Psoas muscle (tissue), 8 donors: ENCODE measurements around the gene KIF13A. TPM values are rescaled to one million over a fixed set of nuclear protein-coding genes. Genes with fewer than 3 reads are reported as not detected.

Experiments
- ATAC-seq, 4 donors: fragments of 200-7000 bp; cut with Tn5 transposase; one replicate each; pipeline ENCODE4 v1.9.1; 2020; ENCODE audit warnings: moderate library complexity in 3 of 4, mild to moderate bottlenecking in 2 of 4
- DNase-seq, 2 donors: peaks; one replicate each; pipeline ENCODE4 v3.0.0-alpha.2; 2020
- H3K27ac ChIP-seq: fragments of 200-600 bp; one replicate; pipeline ENCODE4 v1.8.0; 2022
- H3K27me3 ChIP-seq, 3 donors: fragments of 200-600 bp in 1 of 3; one replicate each; pipeline versions ENCODE4 v1.6.1 to v1.8.0; 2013 to 2022; ENCODE audit warnings: low read length in 2 of 3, mild to moderate bottlenecking in 2 of 3, moderate library complexity in 1 of 3; ENCODE audit not compliant: insufficient read depth in 3 of 3
- H3K36me3 ChIP-seq, 2 donors: fragments of 200-600 bp in 1 of 2; one replicate each; pipeline versions ENCODE4 v1.6.1 to v1.8.0; 2013 to 2022; ENCODE audit warnings: low read depth in 1 of 2, mild to moderate bottlenecking in 1 of 2, moderate library complexity in 1 of 2; ENCODE audit not compliant: insufficient read depth in 1 of 2
- H3K4me1 ChIP-seq: fragments of 200-600 bp; one replicate; pipeline ENCODE4 v1.8.0; 2022
- H3K4me3 ChIP-seq: fragments of 200-600 bp; one replicate; pipeline ENCODE4 v1.8.0; 2022; ENCODE audit warnings: mild to moderate bottlenecking
- H3K9me3 ChIP-seq: fragments of 200-600 bp; one replicate; pipeline ENCODE4 v1.8.0; 2022
- CTCF ChIP-seq: fragments of 200-600 bp; IDR thresholded peaks from one replicate; pipeline ENCODE4 v1.8.0; 2022; ENCODE audit warnings: antibody characterized with exemption
- WGBS, 3 donors: extraction: QIAGEN DNeasy Blood & Tissue Kit; methylation state at CpG; one replicate each; pipeline versions ENCODE4 v1.1.6 to v1.1.7; 2013; 5-methylcytosine and 5-hydroxymethylcytosine counted together
- intact Hi-C, 2 donors: fragments of 100-400 bp; cut with DNase I; formaldehyde crosslinking; loops; one replicate each; pipeline versions ENCODE4 v1.11.0 to v1.14.2; 2022
- polyA plus RNA-seq, 3 donors: library from polyadenylated mRNA; stranded (reverse); fragments of 200-250 nt; gene quantifications; one replicate each; pipeline ENCODE4 v1.2.3, GENCODE V29; 2013
- total RNA-seq, 4 donors: library from RNA; stranded (reverse); fragmentation: NEBNext Ultra II Directional in 2 of 4; extraction: Animal tissue kit (Norgen Biotek cat#: 25700) in 2 of 4; gene quantifications; one replicate each; pipeline versions ENCODE4 v1.2.1 to v1.2.4, GENCODE V29; 2021 to 2023
- donor health status: healthy with polysubstance abuse.
- donor health status: DM: no; HTN: no; CAD: no; lungs with moderate emphysema.
- donor health status: Bipolar disorder and iron deficiency.
- donor health status: healthy.
- donor health status: DM: yes; HTN: yes; CAD: no.
- donor health status: DM: no; HTN: no; CAD: no.
- donor health status: DM: no; HTN: no; CAD: no.
- donor health status: DM: yes; HTN: yes; CAD: no.

The KIF13A gene
- total and polyA plus RNA-seq, 7 donors = 17.0 to 80.2 (median 70.4) TPM

- Histone ChIP-seq H3K27me3 (no peaks in the 10 kb centered on the region), H3K9me3 (no peaks in the 10 kb centered on the region), H3K36me3 (peaks cover 0 to 42% of the 10 kb centered on the region in 2 donors), H3K4me1 (no peaks in the 10 kb centered on the region), H3K27ac (no peak overlapping the region), H3K4me3 (no peak overlapping the region)
- TF ChIP-seq CTCF = no peak
- no peak for ATAC-seq
- intact Hi-C loops = no loop called here
- WGBS, 3 donors = 93 to 96% (median 94%) methylated on average over 3 of the region's 3 CpGs
- DNase-seq = no peak
These were observed 145.2 kb downstream of the KIF13A start for GRCh38 chr6:17842014-17842776.

GRCh38 chr6:17839513-17840223 lies 147.8 kb downstream of the KIF13A start:
- TF ChIP-seq CTCF = no peak
- Histone ChIP-seq H3K9me3 (no peaks in the 10 kb centered on the region), H3K4me1 (no peaks in the 10 kb centered on the region), H3K27ac (no peak overlapping the region), H3K27me3 (no peaks in the 10 kb centered on the region), H3K36me3 (peaks cover 5 to 54% of the 10 kb centered on the region in 2 donors), H3K4me3 (no peak overlapping the region)
- intact Hi-C loops = no loop called here
- 90 to 94% (median 92%) methylated on average over 9 of the region's 9 CpGs for WGBS, 3 donors
- DNase-seq = no peak
- no peak for ATAC-seq

GRCh38 chr6:17836293-17836692 lies 151.1 kb downstream of the KIF13A start:
- no peaks in the 10 kb centered on the region for H3K4me1 ChIP-seq
- peaks cover 5 to 70% of the 10 kb centered on the region in 2 donors for H3K36me3 ChIP-seq
- ATAC-seq = no peak
- H3K27ac ChIP-seq = no peak overlapping the region
- 86 to 97% (median 95%) methylated on average over 2 of the region's 2 CpGs for WGBS, 3 donors
- intact Hi-C loops = no loop called here
- no peak overlapping the region for H3K4me3 ChIP-seq
- no peak for DNase-seq
- TF ChIP-seq CTCF = no peak
- H3K9me3 ChIP-seq = no peaks in the 10 kb centered on the region
- no peaks in the 10 kb centered on the region for H3K27me3 ChIP-seq

- Histone ChIP-seq H3K27ac (no peak overlapping the region), H3K9me3 (no peaks in the 10 kb centered on the region), H3K27me3 (no peaks in the 10 kb centered on the region), H3K36me3 (peaks cover 8 to 75% of the 10 kb centered on the region in 2 donors), H3K4me1 (no peaks in the 10 kb centered on the region), H3K4me3 (no peak overlapping the region)
- no peak for TF ChIP-seq CTCF
- intact Hi-C loops = no loop called here
- DNase-seq (no peak), ATAC-seq (no peak)
These were observed 151.7 kb downstream of the KIF13A start for GRCh38 chr6:17835784-17836183.
